HG02798 (cell line): ENCODE data around the gene RERE.
"Not testable (repeated sequence)": the region's sequence is repeated elsewhere in the genome, so short reads cannot be mapped to it uniquely, and the experiment has no call there.

Experiments
- ATAC-seq: cut with Tn5 transposase; IDR thresholded peaks from one replicate; pipeline ENCODE4 v1.9.1; 2021; ENCODE audit warnings: mild to moderate bottlenecking; ENCODE audit not compliant: unreplicated experiment, poor library complexity

The RERE gene

DNA sequence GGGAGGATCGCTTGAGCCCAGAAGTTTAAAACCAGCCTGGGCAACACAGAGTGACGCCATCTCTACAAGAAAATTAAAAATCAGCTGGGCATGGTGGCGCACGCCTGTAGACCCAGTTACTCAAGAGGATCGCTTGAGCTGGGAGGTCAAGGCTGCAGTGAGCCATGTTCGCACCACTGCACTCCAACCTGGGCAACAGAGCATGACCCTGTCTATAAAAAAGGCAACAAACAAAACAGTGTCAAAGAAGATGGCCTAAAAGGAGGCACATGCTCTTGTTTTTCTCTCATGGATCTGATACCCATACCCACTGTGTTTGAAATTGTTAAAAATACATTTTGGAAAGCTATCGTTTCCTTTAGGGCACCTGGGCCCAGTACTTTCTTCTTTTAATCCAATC, 307.9 kb downstream of the RERE start:
- no peak for ATAC-seq

DNA sequence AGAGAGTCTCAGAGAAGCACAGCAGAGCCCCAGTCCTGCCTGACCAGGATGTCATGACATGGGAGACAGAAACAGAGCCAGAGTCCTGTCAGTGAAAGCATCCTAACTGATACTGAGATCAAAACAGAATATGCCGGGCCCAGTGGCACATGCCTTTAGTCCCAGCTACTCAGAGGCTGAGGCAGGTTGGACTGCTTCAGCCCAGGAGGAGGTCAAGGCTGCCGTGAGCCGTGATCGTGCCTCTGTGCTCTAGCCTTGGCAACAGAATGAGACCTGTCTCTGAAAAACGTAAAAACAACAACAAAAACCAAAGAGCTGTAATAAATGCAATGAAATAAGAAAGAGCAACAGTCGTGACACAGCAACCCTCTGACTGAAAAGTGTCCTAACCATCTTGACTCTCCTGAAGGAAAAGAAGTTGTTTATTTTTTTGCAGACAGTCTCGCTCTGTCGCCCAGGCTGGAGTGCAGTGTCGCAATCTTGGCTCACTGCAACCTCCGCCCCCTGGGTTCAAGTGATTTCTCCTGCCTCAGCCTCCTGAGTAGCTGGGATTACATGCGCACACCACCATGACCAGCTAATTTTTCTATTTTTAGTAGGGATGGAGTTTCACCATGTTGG, 310.3 kb downstream of the RERE start:
- ATAC-seq = no peak

GRCh38 chr1:8506456-8506855, 311.0 kb downstream of the RERE start:
- ATAC-seq = no peak

DNA sequence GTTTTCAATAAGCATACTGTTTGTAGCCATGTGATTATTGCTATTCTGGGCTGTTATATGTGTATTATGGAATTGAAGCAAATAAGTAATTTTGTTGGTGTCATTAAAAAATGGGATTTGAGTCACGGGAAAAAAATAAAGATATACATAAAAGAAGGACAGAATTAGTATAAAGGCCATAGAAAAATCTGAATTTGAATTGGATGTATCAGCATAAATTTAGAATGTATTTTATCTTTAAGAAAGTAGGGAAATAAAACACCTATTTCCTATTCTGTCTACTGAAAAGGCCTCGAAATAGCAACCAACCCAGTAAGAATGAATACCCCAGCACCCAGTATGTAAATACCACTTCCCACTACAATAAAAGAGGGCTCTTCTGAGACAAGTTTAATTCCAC, 313.6 kb downstream of the RERE start:
- no peak for ATAC-seq

DNA sequence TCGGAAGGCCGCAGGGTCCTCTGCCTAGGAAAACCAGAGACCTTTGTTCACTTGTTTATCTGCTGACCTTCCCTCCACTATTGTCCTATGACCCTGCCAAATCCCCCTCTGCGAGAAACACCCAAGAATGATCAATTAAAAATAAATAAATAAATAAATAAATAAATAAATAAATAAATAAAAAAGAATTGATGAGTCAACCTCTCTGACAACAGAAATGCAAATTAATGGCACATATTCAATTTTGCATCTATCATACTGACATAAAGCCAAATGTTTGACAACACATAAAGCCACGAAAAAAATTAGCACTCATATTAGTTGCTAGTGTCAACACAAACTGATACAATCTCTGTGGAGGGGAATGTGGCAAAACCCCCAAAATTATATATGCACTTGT, 314.5 kb downstream of the RERE start:
- ATAC-seq = not testable (repeated sequence)

DNA sequence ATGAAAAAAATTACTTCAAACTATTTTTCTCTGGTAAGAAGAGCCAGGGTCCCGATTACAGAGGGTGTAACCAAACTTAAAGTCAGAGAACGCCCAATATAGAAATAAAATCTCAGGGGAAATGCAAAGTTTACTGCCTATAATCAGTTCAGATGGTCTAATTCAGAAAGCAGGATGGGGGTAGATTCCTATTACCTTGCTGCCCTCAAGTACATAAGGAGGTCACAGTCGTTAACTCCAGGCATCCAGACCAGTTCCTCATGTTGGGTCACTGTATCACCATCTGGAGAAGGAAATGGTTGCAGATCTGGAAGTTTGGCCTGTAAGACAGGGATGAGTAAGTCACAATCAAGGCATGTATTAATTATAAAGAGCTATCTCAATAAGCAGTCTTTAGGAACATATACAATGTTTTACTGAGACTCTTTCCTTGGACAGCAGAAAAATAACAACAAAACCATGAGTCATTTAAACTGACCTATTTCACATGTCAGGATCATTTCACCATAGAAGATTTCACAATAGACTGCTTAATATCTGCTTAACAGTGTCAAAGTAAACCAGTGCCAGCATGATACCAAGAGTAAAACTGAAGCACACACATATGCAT, 320.1 kb downstream of the RERE start:
- ATAC-seq = no peak

DNA sequence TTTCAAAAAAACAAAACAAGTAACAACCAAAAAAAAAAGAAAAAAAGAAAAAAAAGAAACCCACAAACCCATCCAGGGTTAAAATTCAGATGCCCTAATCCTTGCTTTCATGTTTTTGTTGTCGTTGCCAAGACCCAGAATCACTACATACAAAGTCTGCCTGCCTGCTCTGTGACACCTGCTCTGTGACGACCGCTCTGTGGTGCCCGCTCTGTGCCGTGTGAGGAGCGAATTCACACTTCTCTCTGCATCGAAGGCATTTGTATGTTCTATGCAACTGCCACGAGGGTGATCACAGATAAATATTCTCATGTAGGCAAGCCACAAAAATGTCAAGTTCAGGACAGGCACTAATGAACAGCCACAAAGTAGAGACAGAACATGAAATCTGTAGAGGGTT, 321.0 kb downstream of the RERE start:
- peak; percentile 59 for ATAC-seq

DNA sequence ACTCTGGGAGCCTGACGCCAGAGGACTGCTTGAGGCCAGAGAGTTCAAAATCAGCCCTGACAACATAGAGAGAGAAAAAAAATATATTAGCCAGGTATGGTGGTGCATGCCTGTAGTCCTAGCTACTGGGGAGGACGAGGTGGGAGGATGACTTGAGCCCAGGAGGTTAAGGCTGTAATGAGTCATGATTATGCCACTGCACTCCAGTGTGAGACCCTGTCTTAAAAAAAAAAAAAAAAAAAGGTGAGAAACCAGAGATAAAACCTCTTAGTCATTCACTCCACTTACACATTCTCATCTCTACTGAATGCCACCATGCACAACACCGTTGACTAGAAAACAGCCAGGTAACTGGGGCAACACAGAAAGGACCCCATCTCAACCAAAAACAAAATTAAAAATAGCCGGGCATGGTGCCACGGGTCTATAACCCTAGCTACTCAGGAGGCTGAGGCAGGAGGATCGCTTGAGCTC, 321.5 kb downstream of the RERE start:
- ATAC-seq = peak; percentile 18

DNA sequence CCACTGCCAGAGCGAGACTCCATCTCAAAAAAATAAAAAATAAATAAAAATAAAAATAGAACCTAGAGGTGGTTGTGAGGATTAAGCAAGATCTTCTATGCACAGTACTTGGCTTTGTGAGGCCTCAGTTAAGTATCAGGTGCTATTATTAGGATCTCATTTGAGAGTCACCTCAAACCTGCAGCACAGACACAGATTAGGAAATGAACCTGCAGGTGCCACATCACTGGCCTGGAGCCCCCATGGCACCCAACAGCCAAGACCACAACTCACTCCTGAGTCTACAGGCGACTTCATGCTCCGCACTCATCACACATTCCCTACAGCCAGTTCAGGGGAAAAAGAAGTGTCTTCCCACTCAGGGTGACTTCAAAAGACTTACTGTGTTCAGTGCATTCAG, 322.8 kb downstream of the RERE start:
- ATAC-seq = no peak

GRCh38 chr1:8493916-8494540, 323.4 kb downstream of the RERE start:
- no peak for ATAC-seq

GRCh38 chr1:8487249-8487648, 330.2 kb downstream of the RERE start:
- ATAC-seq = no peak

DNA sequence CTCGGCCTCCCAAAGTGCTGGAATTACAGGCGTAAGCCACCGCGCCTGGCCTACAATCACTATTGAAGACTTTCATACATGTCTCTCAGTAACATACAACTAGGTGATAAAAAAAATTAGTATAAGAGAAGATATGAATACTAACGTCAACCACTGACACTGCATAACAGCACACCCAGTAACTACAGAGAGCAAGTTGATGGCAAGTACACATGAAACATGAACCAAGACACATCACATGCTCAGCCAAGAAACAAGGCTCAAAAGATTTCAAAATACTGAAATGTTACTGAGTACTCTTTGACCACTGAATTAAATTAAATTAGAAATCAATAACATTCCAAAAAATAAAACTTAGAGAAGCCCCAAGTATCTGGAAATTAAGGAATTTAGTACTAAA, 331.4 kb downstream of the RERE start:
- ATAC-seq = no peak

DNA sequence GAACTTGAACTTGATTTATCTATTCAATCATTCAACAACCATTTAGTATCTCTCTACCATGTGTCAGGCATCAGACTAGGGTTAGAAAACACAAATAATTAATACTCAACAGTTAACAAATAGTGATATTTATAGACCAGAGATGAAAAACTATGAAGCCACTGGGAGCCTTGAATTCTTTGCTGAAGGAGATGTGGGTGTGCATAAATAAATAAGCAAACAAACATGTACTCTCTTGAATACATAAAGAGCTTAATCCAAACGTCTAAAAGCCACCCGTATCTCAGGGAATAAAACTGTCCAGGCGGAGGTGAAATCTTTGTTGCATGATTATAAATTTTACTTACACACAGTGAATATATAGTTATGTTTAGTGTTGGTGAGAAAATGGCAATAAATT, 333.9 kb downstream of the RERE start:
- no peak for ATAC-seq

GRCh38 chr1:8482979-8483381, 334.5 kb downstream of the RERE start:
- no peak for ATAC-seq

GRCh38 chr1:8481650-8482380, 335.6 kb downstream of the RERE start:
- no peak for ATAC-seq

DNA sequence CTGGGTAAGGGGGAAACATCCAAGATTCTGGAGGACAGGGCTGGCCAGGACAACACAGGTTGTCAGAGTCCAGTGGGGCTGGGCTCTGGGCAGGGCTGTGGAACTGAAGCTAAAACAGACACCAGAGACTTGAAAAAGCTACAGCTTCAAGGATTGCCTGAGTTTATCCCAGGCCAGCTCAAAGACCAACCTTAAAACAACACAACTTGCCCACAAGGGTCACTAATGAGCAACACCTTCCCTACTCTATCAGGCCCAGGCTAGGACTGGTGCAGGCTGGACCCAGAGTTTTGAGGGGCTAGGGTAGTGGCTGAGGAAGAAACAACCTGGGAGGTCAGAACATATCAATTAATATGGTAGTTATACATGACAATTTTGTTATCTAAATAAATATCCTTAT, 338.9 kb downstream of the RERE start:
- no peak for ATAC-seq

DNA sequence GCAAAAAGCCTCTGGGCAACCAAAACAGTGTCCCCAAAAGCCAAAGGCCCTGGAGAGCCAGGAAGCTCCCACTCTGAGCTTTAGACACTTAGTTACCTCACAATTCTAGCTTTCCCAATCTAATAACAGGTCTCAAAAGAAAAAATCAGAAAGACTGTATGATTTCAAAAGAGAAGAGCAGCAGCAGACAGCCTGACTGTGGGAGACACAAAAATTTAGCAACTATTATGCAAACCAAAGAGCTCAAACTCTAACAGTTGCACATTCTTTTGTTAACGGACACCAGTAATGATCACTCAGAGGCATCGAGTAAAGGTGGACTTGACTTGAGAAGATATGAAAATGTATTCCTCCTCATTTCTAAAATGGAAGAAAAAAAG, 339.5 kb downstream of the RERE start:
- no peak for ATAC-seq

DNA sequence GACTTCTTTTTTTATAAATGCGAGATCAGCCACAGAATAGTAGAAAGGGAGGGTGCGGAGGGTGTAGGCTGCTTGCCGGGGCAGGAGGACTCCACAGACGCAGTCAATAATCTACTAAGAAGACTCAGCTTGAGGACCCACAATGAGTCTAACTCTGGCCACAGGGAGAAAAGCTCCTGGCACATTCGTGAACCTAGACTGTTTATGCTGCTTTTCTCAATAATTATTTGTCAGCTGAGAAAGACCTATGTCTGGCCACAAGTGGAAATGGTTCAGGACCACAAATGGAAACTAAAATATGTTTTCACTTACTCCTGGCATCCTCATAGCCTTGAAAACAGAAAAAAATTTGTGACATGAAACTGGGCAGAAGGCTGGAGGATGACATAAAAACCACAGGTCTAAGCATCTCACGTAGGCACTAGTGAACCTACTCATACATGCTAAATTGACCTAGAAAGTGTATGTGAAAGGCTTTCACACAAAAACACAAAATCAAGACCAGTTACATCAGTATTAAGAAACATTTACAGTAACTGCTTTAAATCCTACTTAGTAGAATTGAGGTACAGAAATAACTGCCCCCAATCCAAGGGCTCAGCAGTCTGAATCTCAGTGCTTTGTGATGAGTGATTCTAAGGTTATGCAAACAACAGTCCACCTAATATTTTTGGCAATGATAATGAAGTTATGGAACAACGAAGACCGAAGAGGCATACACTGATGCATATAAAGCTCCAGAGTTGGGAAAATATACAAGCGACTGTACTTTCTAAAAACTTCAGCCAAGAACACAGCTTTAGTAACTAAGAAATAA, 340.1 kb downstream of the RERE start:
- ATAC-seq = peak; percentile 72

DNA sequence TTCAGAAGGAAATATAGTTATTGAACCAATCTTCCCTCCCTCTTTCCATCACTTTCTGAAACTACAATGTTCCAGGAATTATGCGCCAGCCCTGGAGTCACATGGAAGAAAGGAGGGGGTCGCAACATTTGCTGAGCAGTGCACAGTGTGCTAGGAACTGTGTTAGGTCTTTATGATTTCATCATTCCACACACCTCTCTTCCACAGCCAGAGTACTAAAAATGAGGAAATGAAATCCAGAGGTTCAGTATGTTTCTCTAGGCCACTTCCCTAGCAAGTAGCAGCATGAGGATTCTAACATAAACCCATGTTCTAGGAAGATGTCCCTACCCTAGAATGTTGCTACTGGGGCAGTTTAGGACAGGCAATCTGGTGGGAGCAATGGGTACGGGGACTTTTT, 341.4 kb downstream of the RERE start:
- ATAC-seq = no peak

GRCh38 chr1:8474369-8474768, 343.1 kb downstream of the RERE start:
- no peak for ATAC-seq
